GM23338 (cell line): ENCODE data around the gene GSTA1. TPM values are rescaled to one million over a fixed set of nuclear protein-coding genes. Genes with fewer than 3 reads are reported as not detected.
A peak's percentile ranks its signal among the peaks of the same experiment; 100 is the strongest.
"Not testable (repeated sequence)": the region's sequence is repeated elsewhere in the genome, so short reads cannot be mapped to it uniquely, and the experiment has no call there.

Experiments used
- ATAC-seq: fragments of 200-7000 bp; cut with Tn5 transposase; 3 replicates; pipeline ENCODE4 v1.9.1; 2020
- DNase-seq: peaks from one replicate; pipeline ENCODE4 v3.0.0-alpha.2; 2015; ENCODE audit warnings: low spot score
- H2AFZ ChIP-seq: fragments of 200-600 bp; sonication (generic); 2 replicates; pipeline ENCODE4 v1.8.0; 2016; ENCODE audit warnings: antibody characterized with exemption, mild to moderate bottlenecking, moderate library complexity
- H3F3A ChIP-seq: fragments of 200-600 bp; sonication (generic); replicated peaks from 2 replicates; pipeline ENCODE4 v1.8.0; 2017; ENCODE audit warnings: antibody characterized with exemption, mixed run types, low read depth
- H3K27ac ChIP-seq: fragments of 200-600 bp; sonication (generic); 2 replicates; pipeline ENCODE4 v1.6.1; 2016; ENCODE audit warnings: low read depth
- H3K27me3 ChIP-seq: fragments of 200-600 bp; sonication (generic); 2 replicates; pipeline ENCODE4 v1.8.0; 2016; ENCODE audit warnings: mild to moderate bottlenecking, mixed run types, moderate library complexity; ENCODE audit not compliant: insufficient read depth
- H3K36me3 ChIP-seq: fragments of 200-600 bp; sonication (generic); 2 replicates; pipeline ENCODE4 v1.8.0; 2016; ENCODE audit warnings: mild to moderate bottlenecking; ENCODE audit not compliant: insufficient read depth
- H3K4me1 ChIP-seq: fragments of 200-600 bp; sonication (generic); 2 replicates; pipeline ENCODE4 v1.8.0; 2016; ENCODE audit warnings: mild to moderate bottlenecking, moderate library complexity; ENCODE audit not compliant: insufficient read depth
- H3K4me2 ChIP-seq: fragments of 200-600 bp; sonication (generic); 2 replicates; pipeline ENCODE4 v1.7.1; 2017; ENCODE audit warnings: mixed run types
- H3K4me3 ChIP-seq: fragments of 200-600 bp; sonication (generic); 2 replicates; pipeline ENCODE4 v1.6.1; 2016; ENCODE audit warnings: mixed run types
- H3K79me2 ChIP-seq: fragments of 200-600 bp; sonication (generic); replicated peaks from 2 replicates; pipeline ENCODE4 v1.8.0; 2017; ENCODE audit warnings: mild to moderate bottlenecking; ENCODE audit not compliant: insufficient read depth
- H3K9me2 ChIP-seq: fragments of 200-600 bp; sonication (generic); 2 replicates; pipeline ENCODE4 v1.8.0; 2017; ENCODE audit not compliant: insufficient read depth
- H4K20me1 ChIP-seq: fragments of 200-600 bp; sonication (generic); replicated peaks from 2 replicates; pipeline ENCODE4 v1.8.0; 2017; ENCODE audit warnings: mild to moderate bottlenecking; ENCODE audit not compliant: insufficient read depth
- H3K27ac Mint-ChIP-seq: 2 replicates; pipeline ENCODE4 v1.8.0; 2020; ENCODE audit warnings: inconsistent platforms, mild to moderate bottlenecking, moderate library complexity, mixed read lengths
- H3K27me3 Mint-ChIP-seq: 3 replicates; pipeline ENCODE4 v1.8.0; 2022; ENCODE audit warnings: low read depth, mild to moderate bottlenecking, moderate library complexity, mixed read lengths, inconsistent platforms; ENCODE audit not compliant: insufficient read depth, poor library complexity
- H3K36me3 Mint-ChIP-seq: 3 replicates; pipeline ENCODE4 v1.8.0; 2021; ENCODE audit warnings: low read depth, mild to moderate bottlenecking, inconsistent platforms, moderate library complexity, mixed read lengths
- H3K4me1 Mint-ChIP-seq: 3 replicates; pipeline ENCODE4 v1.8.0; 2020; ENCODE audit warnings: mild to moderate bottlenecking, inconsistent platforms, mixed read lengths
- H3K4me3 Mint-ChIP-seq: 3 replicates; pipeline ENCODE4 v1.8.0; 2021; ENCODE audit warnings: moderate library complexity, mild to moderate bottlenecking, inconsistent platforms, mixed read lengths
- H3K9me3 Mint-ChIP-seq: 3 replicates; pipeline ENCODE4 v1.8.0; 2020; ENCODE audit warnings: moderate library complexity, mild to moderate bottlenecking, inconsistent platforms, mixed read lengths
- CTCF ChIP-seq, 2 experiments: fragments of 200-600 bp in 1 of 2; sonication (generic) in 1 of 2; conservative IDR thresholded peaks; 2 replicates each; pipeline versions ENCODE4 v1.5.1 to v1.6.1; 2016 to 2017; ENCODE audit warnings: antibody characterized with exemption in 2 of 2, low read depth in 2 of 2, mild to moderate bottlenecking in 2 of 2, moderate library complexity in 1 of 2
- polyA plus RNA-seq: library from polyadenylated mRNA; unstranded; fragments of >200 nt; fragmentation: Nextera tagmentation; extraction: Ambion mirVana; gene quantifications from 2 replicates; pipeline ENCODE4 v1.2.1, GENCODE V29; 2016
- total RNA-seq: library from RNA; depleted of rRNA; stranded (reverse); fragments of >200 nt; shearing (Covaris generic); gene quantifications from 2 replicates; pipeline ENCODE4 v1.2.3, GENCODE V29; 2014

Gene GSTA1
- total and polyA plus RNA-seq, 2 experiments from 2014 or later: not detected

DNA sequence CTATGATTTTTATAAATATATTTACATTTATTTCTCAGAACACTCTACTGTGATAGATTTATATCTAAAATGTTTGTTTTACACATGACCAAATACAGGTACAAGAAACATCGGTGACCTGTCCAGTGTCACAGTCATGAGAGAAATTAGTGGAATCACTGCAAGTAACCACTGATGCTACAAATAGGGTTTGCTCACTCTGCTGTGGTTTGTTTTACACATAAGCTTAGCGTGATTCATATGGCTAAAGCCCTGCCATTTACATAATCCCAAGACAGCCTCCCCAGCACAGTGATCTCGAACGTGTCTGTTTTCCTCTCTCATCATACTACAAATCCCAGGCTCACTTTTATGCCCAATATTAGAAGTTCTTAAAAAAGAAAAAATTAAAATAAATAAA is 34.2 kb downstream of the GSTA1 start:
- H4K20me1 ChIP-seq, H3K36me3 Mint-ChIP-seq, ATAC-seq, H3K27me3 ChIP-seq, H3K9me3 Mint-ChIP-seq, H2AFZ ChIP-seq, H3K9me2 ChIP-seq, H3K4me1 ChIP-seq, H3K36me3 ChIP-seq, H3K27ac ChIP-seq, H3K27me3 Mint-ChIP-seq, DNase-seq, H3K27ac Mint-ChIP-seq, H3K4me3 ChIP-seq, H3K79me2 ChIP-seq, H3K4me1 Mint-ChIP-seq, H3F3A ChIP-seq, H3K4me2 ChIP-seq, H3K4me3 Mint-ChIP-seq: not testable (repeated sequence)

GRCh38 chr6:52767658-52768057 is 36.0 kb downstream of the GSTA1 start:
- H3K9me2 ChIP-seq, H3K27me3 ChIP-seq, H3K4me3 Mint-ChIP-seq, DNase-seq, H3K4me1 Mint-ChIP-seq, H3K4me3 ChIP-seq, H3K4me2 ChIP-seq, H3K36me3 ChIP-seq, ATAC-seq, H3K79me2 ChIP-seq, H3K27ac Mint-ChIP-seq, H3K9me3 Mint-ChIP-seq, H3F3A ChIP-seq, H3K27ac ChIP-seq, H2AFZ ChIP-seq, H3K36me3 Mint-ChIP-seq, H4K20me1 ChIP-seq, H3K4me1 ChIP-seq, H3K27me3 Mint-ChIP-seq: not testable (repeated sequence)

- H3K27ac Mint-ChIP-seq, H3K4me2 ChIP-seq, H3K4me3 Mint-ChIP-seq, H3K4me1 ChIP-seq, H3K27me3 Mint-ChIP-seq, H4K20me1 ChIP-seq, H3K79me2 ChIP-seq, H3K27ac ChIP-seq, H3F3A ChIP-seq, H3K9me3 Mint-ChIP-seq, H3K36me3 Mint-ChIP-seq, H3K4me1 Mint-ChIP-seq, H3K27me3 ChIP-seq, H3K4me3 ChIP-seq, H3K36me3 ChIP-seq, H3K9me2 ChIP-seq: not testable (repeated sequence)
- ATAC-seq (peak; percentile 93), DNase-seq (peak; percentile 67)
- TF ChIP-seq CTCF (conservative IDR thresholded peaks at IDR 0.05; ENCODE audit: low read depth in 2 of 2): peak in 1 of 2 experiments; percentile 36; a peak in 2 of 4 replicates
- peak within 1 kb of the TSS; percentile 74; the same call in 1 of the 2 replicates for H2AFZ ChIP-seq
These were observed 40.2 kb downstream of the GSTA1 start, which contains the start of gene GSTA2 for GRCh38 chr6:52763322-52763916. Gene GSTA2, minus strand, starts transcription at chr6:52763475. Its CDS starts 5,528 bp downstream, at chr6:52757947.

DNA sequence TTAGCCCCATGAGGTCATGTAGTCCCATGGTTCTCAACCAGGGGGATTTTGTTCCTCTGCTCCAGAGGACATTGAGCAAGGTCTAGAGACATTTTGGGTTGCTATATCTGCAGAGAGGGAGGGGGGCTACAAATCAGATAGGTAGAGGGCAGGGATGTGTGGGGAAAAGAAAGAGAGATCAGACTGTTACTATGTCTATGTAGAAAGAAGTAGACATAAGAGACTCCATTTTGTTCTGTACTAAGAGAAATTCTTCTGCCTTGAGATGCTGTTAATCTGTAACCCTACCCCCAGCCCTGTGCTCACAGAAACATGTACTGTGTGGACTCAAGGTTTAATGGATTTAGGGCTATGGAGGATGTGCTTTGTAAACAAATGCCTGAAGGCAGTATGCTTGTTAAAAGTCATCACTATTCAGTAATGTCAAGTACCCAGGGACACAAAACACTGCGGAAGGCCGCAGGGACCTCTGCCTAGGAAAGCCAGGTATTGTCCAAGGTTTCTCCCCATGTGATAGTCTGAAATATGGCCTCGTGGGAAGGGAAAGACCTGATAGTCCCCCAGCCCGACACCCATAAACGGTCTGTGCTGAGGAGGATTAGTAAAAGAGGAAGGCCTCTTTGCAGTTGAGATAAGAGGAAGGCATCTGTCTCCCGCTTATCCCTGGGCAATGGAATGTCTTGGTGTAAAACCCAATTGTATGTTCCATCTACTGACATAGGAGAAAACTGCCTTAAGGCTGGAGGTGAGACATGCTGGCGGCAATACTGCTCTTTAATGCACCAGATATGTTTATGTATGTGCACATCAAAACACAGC is 41.7 kb downstream of the GSTA1 start:
- H3K27me3 Mint-ChIP-seq, H4K20me1 ChIP-seq, H3K27ac ChIP-seq, H3K27me3 ChIP-seq, H2AFZ ChIP-seq, H3K4me1 ChIP-seq, H3K79me2 ChIP-seq, H3K36me3 Mint-ChIP-seq, H3K4me3 Mint-ChIP-seq, H3K27ac Mint-ChIP-seq, H3K36me3 ChIP-seq, H3K9me2 ChIP-seq, DNase-seq, H3K4me3 ChIP-seq, H3F3A ChIP-seq, H3K9me3 Mint-ChIP-seq, ATAC-seq, H3K4me2 ChIP-seq, H3K4me1 Mint-ChIP-seq: not testable (repeated sequence)
